Astrocyte of the hippocampus (primary cell): ENCODE data around the gene SERP2.

Experiments used
- DNase-seq: peaks from one replicate; pipeline ENCODE4 v3.0.0; 2011; ENCODE audit warnings: low read depth, low spot score

SERP2 gene

DNA sequence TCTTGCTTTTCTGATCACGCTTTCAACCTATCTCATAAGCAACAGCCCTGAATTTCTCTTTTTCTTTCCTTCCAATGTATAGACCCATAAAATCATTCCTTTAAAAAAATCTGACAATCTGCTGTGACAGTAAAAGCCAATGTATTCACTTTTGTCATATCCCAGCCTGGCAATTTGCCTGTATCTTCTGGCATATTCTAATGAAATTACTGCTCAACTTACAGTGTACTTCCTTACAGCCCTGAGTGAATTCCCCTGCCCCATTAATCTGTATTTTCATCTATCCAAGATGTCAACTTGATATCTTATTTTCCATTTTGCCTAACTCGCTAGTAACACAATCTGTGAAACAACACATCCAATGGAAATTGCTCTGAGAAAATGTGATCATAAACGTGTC, 18.0 kb upstream of the SERP2 start:
- no peak for DNase-seq

DNA sequence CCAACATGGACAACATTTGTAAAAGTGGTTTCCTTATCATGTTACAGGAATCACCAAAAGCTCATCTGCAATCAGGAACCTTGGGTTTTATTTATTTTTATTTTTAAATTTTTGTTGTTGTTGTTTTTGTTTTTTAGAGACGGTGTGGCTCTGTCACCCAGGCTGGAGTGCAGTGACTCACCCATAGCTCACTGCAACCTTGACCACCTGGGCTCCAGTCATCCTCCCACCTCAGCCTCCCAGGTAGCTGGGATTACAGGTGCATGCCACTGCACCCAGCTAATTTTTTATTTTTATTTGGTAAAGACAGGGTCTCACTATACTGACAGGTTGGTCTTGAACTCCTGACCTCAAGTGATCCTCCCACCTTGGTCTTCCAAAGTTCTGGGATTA, 13.6 kb upstream of the SERP2 start:
- DNase-seq: no peak

DNA sequence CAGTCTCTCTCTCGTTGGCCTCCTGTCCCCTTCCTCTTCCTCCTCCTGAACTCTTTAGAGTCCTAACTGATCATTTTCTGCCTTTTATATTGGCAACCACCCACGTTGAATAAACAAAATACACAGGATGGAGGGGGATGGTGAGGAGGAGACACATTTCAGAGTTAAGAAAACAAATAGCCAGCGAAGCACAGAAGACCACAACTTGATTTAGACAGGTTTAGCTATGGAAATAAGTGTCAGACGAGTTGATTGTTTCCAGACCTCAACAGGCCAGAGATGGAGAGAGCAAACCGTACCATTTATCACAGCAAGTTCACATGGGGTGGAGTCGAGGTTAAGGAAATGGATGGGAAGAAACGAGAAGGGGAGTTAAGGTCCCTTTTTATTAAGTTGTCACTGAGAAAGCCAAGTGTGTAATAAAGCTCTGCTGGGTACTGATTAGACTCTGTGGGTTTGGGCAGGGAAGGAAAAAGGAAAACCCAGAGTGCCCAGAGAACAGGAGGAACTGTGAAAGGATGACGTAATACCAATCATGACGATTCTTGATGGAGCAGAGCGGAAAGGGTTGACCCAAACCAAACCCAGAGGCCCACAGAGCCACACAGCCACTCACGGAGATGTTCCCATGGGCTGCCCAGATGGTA, 11.1 kb upstream of the SERP2 start:
- peak; percentile 22 for DNase-seq

DNA sequence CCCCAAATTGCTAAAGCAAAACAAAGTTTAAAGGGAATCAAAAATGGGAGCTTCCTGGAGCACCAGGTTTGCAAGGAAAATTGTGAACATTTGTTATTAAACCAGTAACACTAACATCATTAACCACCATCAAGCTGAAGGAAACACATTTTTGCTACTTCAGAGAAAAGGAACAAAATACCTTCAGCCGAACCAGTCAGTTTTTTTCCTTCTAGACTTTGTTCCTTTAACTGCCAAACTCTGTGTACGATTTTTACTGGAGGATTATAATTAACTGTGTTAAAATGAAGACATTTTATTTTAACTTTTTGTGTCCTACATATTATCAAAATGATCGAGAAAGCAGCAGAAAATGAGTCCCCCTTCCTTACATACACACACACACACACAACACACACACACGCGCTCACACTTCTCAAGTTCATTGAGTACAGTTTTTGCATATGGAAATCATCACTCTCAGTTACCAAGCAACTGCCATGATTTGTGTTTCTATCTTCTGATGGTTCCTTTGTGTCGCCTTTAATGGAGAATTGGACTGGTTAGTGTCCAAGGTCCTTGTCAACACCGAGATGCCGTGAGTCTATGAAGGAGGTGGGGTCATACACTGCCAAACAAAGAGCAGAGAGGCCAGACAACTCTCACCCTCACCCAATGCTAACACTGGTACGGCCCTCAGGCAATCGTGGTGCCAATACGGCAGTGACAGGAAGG, 9.8 kb upstream of the SERP2 start:
- no peak for DNase-seq

DNA sequence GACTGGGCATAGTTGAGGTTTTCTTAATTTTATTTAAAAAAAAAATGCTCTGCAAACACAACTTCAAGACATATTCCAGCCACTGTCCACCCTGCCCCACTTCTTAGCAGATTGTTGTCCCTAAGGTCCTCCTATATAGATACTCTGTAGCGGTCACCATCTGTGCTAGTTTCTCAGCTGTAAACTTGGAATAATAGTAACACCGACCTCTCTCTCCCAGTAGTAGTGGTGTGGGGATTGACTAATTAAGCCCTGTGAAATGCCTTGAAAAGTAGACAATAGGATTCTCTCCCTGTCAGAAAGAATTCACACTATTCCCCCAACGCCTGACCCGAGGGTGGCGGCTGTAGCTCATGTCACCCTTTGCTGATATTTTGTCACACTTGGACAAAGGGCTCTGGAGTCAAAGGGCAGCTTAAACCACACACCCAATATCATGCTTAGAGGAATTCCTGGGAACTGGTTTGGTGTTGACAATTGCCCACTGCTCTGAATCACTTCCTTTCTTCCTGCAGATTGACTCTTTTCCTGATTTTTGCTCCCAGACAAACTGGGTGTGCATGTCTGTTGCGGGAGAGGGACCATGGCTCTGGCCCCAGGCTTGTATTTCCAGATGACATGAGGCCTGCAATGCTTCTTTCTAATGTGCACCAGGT, 9.2 kb upstream of the SERP2 start:
- DNase-seq: peak; percentile 51

DNA sequence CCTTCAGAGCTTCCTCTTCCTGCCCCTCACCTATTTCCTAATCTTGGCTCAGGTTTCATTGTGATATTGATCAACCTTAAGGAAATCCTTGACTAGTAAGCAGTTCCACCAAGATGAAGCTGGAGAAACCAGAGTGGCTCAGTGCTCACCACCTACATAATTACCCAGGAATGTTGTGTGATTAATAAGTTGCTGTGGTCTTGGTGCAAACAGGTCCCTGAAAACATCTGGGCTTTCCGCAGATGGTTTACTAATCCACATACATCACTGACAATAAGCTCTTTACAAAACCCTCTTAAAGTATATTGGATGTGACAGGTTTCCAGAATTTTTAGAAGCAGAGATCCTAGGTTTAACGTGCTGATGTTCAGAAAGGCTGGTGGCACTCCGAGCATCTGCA, 8.6 kb upstream of the SERP2 start:
- peak; percentile 36 for DNase-seq

DNA sequence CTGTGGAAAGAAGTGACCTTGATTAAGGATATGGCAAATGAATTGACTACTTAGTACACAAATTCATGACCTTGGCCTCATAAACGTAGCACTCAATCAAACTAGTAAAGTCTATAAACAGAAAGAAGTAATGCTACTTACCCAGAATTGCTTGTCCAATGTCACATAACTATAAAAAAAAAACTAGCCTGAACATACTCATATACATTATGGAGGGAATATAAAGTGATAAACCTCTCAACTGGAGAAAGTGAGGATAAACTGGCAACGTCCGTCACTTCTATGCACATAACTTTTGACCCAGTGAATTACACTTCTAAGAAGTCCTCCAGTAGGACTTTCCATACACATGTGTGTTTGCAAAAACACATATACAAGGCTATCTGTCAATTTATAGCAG, 7.7 kb upstream of the SERP2 start:
- no peak for DNase-seq

DNA sequence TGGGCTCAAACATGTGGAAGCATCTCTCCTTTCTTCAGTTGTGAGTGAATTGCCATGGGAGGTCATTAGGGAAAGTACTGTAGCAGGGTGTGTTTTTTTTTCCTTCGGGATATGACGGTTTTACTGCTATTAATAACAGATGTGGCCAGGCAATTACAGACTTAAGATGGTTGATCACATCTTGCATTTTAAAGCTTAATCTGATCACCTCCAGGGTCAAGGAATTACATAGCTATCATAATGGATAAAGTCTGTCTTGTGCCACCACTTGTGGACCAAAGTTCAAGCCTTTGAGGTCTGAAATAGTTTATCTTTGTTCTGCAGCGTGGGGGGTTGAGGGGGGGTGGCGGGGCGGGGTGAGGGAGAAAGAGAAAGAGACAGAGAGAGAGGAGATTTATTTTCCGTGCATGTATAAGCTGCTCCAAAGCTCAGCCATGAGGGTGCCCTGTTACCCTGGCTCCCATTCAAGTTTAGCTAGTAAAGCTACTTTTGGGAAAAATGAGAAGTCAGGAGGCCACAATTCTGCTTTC, 5.5 kb upstream of the SERP2 start:
- DNase-seq: no peak

DNA sequence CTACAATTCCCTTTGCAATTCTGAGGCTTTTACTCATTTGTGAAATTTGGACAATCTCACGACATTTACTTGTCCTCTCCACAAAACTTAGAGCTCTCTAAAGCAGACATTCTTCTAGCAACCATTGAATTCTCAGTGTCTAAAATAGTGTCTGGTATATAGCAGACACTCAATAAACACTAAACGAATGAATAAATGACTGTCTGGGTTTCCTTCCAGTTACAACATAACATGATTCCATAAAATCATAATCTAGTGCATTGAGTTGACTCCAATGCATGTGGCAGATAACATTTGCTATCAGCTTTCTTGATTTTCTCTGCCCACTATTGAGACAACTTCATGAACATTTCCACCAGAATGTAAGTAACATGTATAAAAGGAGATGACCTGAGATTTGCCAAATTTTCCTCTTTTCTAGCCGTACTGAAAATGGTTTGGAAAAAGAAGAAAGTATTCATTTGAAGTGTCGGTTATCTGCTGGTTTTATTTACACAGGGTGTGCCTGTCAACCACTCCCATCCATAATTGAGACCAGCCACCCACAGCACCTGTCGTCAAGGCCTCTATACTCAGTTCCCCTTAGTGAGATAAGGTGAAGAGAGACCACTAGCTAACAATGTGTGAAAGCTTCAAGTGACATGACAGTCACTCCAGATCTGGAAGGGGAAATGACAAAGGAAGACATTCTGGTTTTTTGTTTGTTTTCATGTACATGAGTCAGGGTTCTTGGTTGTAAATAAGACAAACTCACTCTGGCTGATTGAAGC, 4.8 kb upstream of the SERP2 start:
- DNase-seq: no peak

DNA sequence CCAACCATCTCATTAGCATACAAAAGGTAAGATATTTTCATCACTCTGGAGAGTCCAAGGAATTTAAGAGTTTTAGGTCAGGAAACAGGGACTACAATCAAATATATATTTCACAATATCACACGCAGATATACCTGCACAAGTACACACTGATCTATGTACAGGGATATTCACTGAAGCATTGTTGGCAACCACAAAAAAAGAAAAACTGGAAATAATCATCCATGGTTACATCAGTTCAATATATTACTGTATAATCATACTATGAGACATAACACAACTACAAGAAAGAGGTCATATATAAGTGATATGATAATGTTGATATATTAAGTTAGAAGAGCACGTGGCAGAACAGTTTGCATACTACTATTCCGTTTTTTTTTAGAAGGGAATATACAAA, 2.2 kb upstream of the SERP2 start:
- DNase-seq: no peak

DNA sequence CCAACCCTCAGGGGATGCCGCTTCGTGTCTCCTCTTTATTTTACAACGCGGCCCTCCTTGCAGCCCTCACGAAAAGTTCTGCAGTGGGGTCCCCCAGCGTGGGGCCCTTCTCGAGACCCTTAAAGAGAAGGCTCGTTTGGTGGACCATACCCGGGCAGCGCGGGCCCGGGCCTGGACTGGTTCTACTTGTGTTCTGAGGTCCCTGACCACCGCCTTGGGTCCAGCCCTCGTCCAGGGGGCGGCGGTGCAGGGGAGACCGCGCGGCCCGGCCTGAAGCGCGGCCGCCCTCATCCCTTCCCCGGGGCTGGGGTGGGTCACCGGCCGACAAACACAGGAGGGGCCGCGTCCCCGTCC, 400 bp upstream of the SERP2 start:
- DNase-seq: no peak

DNA sequence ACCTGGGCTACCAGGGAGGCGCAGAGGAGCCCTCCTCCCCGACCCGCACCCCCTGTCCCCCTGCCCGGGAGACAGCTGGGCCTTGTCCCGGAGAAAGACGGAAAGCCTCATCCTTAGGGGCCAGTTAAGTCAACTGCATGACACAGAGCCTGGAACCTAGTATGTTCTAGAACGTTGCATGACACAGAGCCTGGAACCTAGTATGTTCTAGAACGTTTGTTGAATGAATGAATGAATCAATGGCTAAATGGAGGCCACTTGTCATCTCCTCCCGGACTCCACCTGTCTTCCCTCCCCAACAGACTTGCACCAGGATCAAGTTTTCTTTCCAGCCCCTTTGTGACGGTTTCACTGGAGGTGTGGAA, 706 bp downstream of the SERP2 start:
- DNase-seq: no peak

DNA sequence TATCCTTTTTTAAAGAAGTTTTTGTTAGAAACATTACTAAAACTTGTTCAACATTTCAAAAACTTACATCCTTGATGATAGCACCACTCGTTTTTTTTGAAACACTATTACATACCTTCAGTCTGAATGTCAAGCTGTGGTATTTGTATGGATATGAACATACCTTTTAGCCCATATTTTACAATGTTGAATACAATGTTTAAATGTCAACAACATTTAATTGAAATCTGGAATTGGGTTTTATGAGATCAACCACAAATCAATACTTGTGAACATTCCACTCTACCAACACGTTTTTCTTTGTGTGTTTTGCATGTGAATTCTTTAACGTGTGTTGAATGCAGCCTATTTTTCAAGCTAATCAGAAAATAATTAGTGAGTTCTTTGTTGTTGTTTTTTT, 4.7 kb downstream of the SERP2 start:
- DNase-seq: no peak

DNA sequence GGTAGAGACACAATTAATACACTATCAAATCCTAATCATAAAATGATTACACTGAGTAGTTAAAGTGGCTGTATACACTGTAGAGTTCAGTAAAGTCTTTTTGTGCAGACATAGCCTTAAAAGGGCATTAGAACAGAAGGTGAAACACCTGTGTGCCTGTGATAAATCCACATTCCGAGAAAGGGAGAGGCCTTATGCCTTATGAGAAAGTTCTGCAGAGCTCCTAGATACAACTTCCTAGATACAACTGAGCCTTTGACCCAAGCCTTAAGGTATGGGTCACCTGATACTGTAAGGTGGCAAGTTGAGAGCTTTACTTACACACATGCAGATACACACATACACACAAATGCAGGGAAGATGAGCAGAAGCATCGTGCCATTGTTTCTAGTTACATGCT, 6.3 kb downstream of the SERP2 start:
- DNase-seq: no peak

DNA sequence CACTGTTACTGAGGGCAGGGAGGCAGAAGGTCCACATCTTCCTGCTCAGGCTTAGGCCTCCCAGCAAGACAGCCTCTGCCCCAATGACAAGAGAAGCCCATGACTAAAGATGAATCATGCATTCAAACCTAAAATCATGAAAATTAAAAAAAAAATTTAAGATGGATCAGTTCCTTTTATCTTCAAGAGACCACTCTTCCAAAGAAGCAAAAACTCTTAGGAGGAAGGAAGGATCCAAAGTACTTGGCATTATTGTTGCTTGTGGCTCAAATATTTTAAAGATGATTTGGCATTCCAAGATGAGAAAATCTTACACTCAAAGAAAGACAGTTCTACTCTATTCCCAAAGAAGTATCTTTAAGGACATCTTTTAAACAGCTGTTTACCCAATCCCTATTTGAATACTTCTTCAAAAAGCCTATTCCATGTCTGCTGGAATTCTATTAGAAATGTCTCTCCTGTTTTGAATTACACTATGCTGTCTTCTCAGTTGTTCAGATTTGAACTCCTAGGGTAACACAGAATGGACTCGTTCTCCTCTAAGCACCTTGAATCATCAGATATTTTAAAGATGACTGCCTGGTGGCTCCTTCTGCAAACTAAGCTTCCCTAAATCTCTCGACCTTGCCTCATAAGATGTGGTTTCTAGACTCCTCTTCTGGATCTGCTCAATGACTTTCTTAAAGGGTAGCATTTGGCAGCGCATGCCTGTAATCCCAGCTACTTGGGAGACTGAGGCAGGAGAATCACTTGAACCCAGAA, 7.0 kb downstream of the SERP2 start:
- DNase-seq: no peak

DNA sequence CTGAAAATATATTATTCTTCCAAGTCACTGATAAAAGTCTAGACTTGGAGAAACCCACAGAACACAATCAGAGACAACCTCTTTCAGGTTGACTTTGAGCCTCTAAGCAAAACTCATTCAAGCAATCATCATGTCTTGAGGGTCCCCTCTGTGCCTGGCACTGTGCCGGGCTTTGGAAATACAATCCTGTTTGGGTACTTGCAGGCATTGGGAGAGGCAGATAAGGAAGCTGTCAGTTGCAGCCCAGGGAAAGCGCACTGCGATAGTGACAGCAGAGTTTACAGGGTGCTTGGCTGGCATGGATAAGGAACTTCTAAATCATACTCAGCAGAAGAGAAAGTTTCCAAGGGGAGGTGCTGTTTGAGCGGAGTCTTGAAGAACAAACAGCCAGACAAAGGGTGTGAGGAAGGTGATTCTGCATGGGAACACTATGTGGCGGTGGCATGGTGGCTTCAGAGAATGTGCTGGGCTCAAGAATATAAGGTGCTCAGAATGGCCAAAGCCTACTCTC, 9.1 kb downstream of the SERP2 start:
- DNase-seq: no peak

DNA sequence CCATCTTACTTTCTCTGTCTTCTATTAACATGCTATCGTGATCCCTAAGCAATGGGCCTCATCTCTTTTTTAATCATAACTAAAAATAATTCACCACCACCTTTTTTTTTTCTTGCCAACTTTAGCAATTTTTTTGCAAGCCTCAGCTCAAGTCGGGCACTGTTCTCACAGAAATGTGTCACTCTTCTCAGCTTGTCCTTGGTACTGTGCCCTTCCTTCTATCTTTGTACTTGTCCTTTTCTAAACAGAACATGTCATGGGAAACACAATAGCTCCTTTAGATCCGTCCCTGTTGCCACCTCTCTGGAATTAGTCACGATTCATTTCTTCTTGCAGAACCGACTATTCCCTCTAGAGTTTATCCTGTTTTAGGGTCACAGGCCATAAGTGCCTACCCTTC, 10.3 kb downstream of the SERP2 start:
- no peak for DNase-seq

DNA sequence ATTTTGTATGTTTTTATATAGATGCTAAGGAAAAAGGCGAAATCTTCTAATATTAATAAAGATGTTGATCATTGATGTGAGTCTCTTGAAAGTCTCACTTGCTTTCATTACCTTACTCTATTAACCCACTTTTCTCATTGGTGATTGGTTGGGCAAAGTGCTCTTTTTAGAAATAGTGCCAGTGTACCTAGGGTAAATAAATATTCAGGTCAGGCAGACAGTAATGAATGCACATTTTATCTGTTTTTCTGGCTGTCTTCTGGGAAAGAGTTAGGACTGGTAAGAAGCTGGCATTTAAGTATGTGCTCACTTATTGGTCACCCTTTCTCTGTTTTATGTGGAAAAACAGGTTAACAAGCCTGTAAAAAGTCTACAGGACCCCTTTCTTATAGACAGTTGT, 11.2 kb downstream of the SERP2 start:
- no peak for DNase-seq

DNA sequence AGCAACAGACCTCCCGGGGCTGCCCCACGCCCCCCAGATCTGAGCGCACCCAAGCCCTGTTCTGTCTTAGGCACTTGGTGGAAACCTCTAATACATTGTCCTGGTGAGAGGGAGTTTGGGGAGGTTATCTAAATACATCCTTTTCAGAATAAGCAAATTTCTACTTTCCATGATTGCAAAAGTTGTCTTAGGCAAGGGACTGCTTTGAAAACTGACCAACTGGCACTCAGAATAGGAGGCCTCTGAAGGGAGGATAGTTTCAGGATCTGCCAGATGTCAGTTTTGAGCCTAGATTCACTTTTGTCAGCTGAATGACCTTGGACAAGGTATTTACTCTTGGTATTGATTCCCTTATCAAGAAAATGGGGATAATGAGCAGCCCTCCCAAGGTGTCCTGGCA, 11.8 kb downstream of the SERP2 start:
- no peak for DNase-seq

DNA sequence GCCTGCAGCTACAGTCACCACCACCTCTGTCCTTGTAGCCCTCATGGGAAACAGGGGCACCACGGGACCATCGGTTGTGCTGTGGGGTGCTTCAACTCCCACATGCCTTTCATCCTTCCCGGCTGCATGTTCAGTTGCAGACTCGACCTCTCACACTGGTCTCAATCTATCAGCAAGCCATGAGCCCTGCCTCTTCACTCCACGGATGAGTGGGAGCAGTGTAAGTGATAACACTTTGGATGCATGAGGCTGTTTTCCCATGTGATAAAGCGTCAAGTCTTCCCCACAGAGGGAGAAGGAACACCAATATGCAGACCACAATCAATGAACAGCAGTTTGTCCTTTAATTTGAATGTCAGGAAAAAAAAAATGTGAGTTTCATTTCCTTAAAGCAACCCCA, 12.2 kb downstream of the SERP2 start:
- DNase-seq: no peak

DNA sequence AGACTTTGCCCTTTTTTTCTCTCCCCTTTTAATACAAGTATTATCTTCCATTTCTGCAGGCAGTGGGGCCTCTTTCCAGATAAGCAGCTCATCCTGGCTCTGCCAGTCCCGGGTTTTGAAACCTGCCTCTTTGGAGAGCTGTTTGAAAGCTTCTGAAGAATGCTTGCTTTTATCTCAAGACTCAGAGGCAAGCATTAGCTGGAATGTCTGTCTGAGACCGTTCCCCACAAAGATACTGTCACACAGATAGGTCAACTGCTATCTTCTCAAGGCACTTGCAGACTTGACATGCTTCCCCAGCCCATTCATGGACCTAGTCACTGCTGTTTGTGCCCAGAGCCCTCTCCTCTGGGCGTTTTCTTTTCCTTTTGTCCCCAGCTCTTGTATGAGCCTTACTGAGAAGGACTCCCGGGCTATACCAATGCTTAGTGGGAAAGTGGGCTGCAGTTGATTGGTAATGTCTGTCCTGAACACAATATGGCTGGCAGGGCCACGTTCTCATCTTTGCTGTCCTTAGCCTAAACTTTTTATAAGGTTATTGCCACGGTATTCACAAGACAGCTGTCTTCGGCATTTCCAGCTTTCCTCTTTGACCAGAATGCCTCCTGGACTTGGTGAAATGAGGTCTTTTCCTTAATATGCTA, 13.4 kb downstream of the SERP2 start:
- no peak for DNase-seq
